ENCODE data around the gene SLMAP.
"Not testable (repeated sequence)": the region's sequence is repeated elsewhere in the genome, so short reads cannot be mapped to it uniquely, and the experiment has no call there.

SLMAP gene

GRCh38 chr3:57826245-57826951 is 70.3 kb downstream of the SLMAP start:
- in situ Hi-C loops (cut with MboI; ENCODE audit: low sequenced_read_pairs), result no loop called here

DNA sequence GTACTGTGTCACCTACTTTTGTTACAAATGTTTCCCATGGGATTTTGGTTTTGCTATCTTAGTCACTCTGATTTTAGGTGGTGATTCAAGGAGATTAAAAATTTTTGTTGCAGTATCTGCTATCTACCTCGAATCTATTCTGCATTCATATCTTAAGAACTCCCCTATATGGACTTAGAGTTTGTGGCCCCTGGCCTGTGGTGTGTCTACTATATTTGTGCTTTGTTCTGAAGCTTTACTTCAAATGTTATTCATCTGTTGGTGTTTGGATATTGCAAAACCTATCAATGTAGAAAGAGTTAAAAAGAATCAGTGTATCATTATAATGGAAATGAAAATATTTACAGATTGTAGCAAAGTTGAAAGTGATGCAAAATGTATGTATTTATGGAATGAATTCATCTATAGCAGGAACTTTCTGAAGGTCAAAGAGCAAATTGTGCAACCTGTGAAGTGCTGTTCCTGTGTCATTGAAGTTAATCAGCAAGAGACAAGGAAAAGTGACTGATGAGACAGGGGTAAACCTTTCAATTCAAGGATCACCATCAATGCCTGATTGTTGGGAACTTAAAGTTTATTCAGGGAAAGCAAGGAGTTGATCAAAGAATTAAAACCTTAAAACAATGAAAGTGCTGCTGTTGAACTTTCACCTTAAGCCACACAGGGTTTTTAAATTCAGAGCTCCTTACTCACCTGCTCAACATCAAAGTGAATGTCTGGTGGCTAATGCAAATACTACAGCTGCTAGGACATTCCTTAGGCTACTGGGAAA is 71.0 kb downstream of the SLMAP start:
- in situ Hi-C loops (cut with MboI; ENCODE audit: low sequenced_read_pairs), result no loop called here

GRCh38 chr3:57827757-57828156 is 71.6 kb downstream of the SLMAP start:
- in situ Hi-C loops (cut with MboI; ENCODE audit: low sequenced_read_pairs), result no loop called here

DNA sequence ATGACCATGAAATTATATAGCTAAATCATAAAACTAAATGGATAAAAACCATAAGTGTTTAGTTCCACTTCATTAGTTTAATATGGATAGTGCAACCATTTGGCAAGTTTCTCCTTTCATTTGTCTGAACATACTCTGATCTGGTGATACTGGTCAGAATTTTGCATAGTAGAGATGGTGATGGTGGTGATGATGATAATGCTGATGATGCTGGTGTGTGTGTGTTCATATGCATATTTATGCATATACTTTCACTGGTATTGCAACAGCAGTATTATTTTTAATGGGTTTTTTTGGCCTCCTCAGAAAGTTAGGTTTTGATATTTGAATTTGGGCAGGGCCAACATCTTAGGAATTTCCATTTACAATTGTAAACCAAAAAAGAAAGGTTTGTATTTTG is 76.4 kb downstream of the SLMAP start:
- in situ Hi-C loops (cut with MboI; ENCODE audit: low sequenced_read_pairs), result no loop called here

GRCh38 chr3:57832900-57833313 is 76.8 kb downstream of the SLMAP start:
- in situ Hi-C loops (cut with MboI; ENCODE audit: low sequenced_read_pairs), result no loop called here

- in situ Hi-C loops (cut with MboI; ENCODE audit: low sequenced_read_pairs), result no loop called here
Measured at GRCh38 chr3:57833763-57834162, 77.7 kb downstream of the SLMAP start.

GRCh38 chr3:57837686-57838085 is 81.6 kb downstream of the SLMAP start:
- in situ Hi-C loops (cut with MboI; ENCODE audit: low sequenced_read_pairs), result no loop called here

DNA sequence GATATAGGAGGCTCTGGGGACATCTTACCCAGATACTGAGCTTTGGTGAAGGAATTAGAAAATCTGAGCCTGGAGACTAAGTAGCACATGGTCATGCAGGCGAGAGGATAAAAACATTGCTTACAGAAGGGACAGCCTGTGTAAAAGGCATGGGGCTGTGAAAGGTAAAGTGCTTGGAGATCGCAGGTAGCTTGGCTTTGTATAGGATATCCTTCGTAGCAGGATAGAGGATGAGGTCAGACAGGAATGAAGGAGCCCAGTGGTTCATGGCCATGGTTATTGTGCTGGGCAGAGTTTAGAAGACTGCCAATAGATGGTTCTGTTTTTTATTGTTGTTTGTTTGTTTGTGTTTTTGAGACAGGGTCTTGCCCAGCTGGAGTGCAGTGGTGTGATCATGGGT is 82.5 kb downstream of the SLMAP start:
- in situ Hi-C loops (cut with MboI; ENCODE audit: low sequenced_read_pairs), result no loop called here

DNA sequence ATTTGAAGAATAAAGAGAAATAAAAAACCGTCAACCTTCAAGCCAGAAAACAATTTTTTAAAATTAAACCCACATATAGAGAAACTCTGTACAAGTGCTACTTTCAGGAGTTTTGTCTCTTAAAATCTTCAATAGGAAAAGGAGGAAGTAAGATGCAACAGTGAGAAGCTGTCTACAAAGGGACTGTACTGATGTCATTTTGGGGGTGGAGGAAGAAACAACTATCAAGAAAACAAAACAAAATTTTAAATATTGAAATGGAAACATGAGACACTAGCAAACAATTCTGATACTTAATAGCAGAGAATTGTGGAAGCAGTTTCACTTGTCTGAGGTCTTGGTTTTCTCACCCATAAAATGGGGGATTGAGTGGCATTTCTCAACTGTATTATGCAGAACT is 84.4 kb downstream of the SLMAP start:
- in situ Hi-C loops (cut with MboI; ENCODE audit: low sequenced_read_pairs), result no loop called here

DNA sequence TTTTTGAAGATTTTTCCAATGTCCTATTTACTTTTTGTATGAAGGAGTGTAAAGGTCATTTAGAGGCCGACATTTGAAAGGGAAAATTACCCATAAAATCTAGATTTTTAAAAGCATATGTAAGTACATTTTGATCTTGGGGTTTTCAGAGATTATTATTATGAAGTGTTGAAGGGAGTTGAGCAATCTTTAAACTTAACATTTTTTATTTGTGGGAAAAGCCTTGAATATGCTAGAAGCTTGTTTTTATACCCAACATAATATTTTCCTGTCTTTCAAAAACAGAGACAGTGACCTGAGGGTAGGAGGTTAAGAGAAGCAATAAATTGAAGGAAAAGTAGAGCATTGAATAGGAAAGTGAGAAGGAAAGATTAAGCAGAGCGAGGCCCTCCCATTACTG is 85.7 kb downstream of the SLMAP start:
- in situ Hi-C loops (cut with MboI; ENCODE audit: low sequenced_read_pairs), result no loop called here

DNA sequence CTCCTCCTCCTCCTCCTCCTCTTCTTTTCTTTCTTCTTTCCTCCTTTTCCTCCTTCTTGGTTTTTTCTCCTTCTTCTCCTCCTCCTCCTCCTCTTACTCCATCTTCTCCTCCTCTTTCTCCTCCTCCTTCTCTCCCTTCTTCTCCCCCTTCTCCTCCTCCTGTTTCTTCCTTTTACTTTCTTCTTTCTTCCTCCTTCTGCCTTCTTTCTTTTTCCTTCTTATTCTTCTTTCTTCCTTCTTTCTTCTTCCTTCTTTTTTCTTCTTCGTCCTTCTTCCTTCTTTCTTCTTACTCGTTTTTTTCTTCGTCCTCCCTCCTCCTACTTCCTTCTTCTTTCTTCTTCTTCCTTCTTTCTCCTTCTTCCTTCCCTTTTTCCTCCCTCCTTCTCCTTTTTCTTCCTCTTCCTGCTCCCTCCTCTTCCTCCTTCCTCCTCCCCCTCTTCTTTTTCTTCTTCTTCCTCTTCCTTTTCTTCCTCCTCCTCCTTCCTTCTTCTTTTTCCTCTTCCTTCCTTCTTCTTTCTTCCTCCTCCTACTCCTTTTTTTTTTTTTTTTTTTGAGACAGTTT is 92.1 kb downstream of the SLMAP start:
- in situ Hi-C loops (cut with MboI; ENCODE audit: low sequenced_read_pairs), result no loop called here

DNA sequence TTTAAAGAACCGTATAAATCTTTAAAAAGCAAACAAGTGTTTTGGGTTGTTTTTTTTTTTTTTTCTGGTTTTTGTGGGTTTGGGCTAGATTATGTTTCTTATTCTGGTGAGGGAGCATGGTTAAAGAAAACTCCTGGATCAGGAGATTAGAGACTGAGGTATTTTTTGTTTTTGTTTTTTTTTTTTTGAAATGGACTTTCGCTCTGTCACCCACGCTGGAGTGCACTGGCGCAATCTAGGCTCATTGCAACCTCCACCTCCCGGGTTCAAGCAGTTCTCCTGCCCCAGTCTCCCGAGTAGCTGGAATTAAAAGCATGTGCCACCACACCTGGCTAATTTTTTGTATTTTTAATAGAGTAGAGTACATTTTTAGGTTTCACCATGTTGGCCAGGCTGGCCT is 95.2 kb downstream of the SLMAP start:
- in situ Hi-C loops (cut with MboI; ENCODE audit: low sequenced_read_pairs), result no loop called here

DNA sequence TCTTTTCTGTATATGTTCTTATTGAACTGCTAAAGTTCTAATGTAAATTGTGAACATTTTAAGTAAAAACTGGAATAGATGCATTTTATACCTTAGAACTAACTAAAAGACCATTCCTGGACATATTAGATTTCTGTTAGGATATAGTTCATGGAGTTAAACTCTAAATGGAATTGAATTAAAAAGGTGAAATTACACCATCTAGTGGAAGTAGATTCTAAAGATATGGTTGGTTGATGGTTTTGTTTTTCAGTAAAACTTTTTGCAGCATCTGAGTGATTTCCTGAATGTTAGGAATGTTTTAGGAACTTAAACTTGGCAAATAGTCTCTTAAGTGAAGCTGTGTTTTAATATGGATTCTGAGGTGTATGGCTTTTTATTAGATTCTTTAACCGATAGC is 96.8 kb downstream of the SLMAP start:
- in situ Hi-C loops (cut with MboI; ENCODE audit: low sequenced_read_pairs), result no loop called here

GRCh38 chr3:57855281-57855680 is 99.2 kb downstream of the SLMAP start:
- in situ Hi-C loops (cut with MboI; ENCODE audit: low sequenced_read_pairs), result no loop called here

DNA sequence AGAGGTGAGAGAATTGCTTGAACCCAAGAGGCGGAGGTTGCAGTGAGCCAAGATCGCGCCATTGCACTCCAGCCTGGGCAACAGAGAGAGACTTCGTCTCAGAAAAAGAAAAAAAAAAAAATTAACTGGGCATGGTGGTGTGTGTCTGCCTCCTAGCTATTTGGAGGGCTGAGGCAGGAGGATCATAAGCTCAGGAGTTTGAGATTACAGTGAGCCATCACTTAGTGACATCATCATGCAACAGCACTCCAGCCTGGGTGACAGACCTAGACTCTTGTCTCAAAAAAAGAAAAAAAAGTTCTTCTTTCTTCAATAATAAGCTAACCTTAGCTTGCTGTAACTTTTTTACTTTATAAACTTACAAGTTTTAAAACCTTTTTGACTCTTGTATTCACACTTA is 99.8 kb downstream of the SLMAP start:
- in situ Hi-C loops (cut with MboI; ENCODE audit: low sequenced_read_pairs), result no loop called here

DNA sequence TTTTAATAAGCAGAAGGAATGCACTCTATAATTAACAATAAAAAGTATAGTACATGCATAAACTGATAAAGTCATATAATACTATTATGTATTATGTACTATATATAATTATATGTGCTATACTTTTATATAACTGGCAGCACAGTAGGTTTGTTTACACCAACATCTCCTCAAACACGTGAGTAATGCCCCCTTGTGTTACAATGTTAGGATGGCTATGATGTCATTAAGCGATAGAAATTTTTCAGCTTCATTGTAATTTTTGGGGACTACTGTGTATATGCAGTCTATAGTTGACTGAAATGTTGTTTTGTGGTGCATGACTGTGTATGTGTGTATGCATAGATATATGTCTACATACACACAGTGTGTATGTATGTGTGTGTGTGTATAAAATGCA is 100.6 kb downstream of the SLMAP start:
- in situ Hi-C loops (cut with MboI; ENCODE audit: low sequenced_read_pairs), result no loop called here

GRCh38 chr3:57862894-57863293 is 106.8 kb downstream of the SLMAP start:
- in situ Hi-C loops (cut with MboI; ENCODE audit: low sequenced_read_pairs), result no loop called here

GRCh38 chr3:57863380-57863779 is 107.3 kb downstream of the SLMAP start:
- in situ Hi-C loops (cut with MboI; ENCODE audit: low sequenced_read_pairs), result no loop called here

DNA sequence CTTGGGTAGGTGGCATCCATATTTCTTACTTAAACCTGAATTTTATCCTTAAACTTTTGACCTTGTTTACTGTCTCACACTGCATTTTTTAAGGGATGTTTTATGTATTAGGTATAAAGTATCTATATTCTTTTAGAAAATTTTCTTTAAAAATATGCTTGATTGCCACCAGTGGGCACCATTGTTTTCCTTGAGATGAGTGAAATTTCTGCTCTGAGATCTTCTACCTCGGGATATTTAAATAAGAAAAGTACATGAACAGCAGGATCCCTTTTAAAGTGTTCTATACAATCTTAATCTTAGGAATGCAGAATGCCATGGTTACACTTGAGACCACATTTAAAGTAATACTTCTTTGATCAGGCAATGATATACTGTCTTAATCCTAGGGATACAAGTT is 108.7 kb downstream of the SLMAP start:
- in situ Hi-C loops (cut with MboI; ENCODE audit: low sequenced_read_pairs), result no loop called here

GRCh38 chr3:57869110-57869509 is 113.0 kb downstream of the SLMAP start:
- in situ Hi-C loops (cut with MboI; ENCODE audit: low sequenced_read_pairs), result not testable (repeated sequence)

DNA sequence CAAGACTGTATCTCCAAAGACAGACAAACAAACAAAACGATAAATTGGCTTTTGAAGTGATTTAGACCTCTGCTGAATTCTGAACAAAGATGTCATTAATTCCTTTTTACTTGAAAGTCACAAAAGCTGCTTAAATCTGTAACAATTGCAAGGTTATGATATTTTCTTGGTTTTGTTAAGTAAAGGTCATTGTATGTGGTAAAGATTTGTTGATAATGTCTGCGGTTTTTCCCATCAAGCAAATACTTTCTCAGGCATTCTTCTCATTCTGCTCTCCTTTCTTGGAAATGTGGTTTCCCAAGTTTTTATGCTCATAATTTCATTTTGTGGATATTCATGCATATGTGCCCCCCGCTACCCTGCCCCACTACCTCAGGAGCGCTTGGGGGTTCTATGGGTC is 116.5 kb downstream of the SLMAP start:
- in situ Hi-C loops (cut with MboI; ENCODE audit: low sequenced_read_pairs), result no loop called here

DNA sequence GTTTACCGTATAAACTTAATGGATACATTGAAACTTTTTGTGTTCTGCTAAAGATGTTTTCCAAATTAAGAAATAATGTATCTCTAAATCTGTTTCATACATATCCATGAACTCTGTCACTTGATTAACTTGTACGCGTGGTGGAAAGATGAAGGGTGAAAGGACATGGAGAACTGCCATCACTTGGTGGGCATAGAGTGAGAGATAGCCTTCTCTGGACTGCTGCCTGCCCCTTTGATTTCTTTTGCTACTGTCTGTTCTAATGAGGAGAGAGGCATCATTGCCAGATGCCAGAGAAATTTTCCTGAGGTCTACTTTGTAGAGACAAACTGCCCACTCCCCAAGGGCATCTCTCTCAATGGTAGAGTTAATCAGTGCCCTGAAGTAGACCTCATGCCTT is 120.5 kb downstream of the SLMAP start:
- in situ Hi-C loops (cut with MboI; ENCODE audit: low sequenced_read_pairs), result no loop called here

Measured in HL-60/S4 (cell line).